ENCODE results near the gene AMBP. TPM values are rescaled to one million over a fixed set of nuclear protein-coding genes. Genes with fewer than 3 reads are reported as not detected.

AMBP gene
- not detected in 2 replicates for total RNA-seq

GRCh38 chr9:114078021-114078780, at the start of gene AMBP:
TSS of gene AMBP (minus strand) at chr9:114078300. CDS start at chr9:114078209, 91 bp downstream.

GRCh38 chr9:114098936-114099668, 21.0 kb upstream of the AMBP start, which contains the start of gene KIF12:
TSS of gene KIF12 (minus strand) at chr9:114099292. CDS start at chr9:114099276, 16 bp downstream.

Other genes starting within 250 kb of the AMBP start
- 4.8 and 6.1 TPM in 2 replicates for gene ZNF618, start 202.0 kb downstream of the AMBP start, total RNA-seq
- 0.30 and 6.2 TPM in 2 replicates for gene KIF12, start 21.0 kb upstream of the AMBP start, total RNA-seq
- 10.2 and 11.0 TPM in 2 replicates for gene COL27A1, start 77.2 kb upstream of the AMBP start, total RNA-seq
- not detected in 2 replicates for gene ORM1, start 244.8 kb upstream of the AMBP start, total RNA-seq